ENCODE data around the gene ASB1.

Gene ASB1

GRCh38 chr2:238383743-238384380, 42.9 kb upstream of the ASB1 start:
- Histone ChIP-seq H3K4me3 (no peak overlapping the region), H3K9ac (no peak overlapping the region), H3K9me3 (peaks cover 23% of the 10 kb centered on the region), H3K27ac (no peak overlapping the region), H3K4me1 (peaks cover 20% of the 10 kb centered on the region), H3K4me2 (no peak overlapping the region), H4K20me1 (no peaks in the 10 kb centered on the region), H3K27me3 (no peaks in the 10 kb centered on the region), H3K36me3 (peaks cover 26% of the 10 kb centered on the region)
- no peak for TF ChIP-seq Cebpa-rat (IDR thresholded peaks at IDR 0.05)

GRCh38 chr2:238387332-238387731, 39.4 kb upstream of the ASB1 start:
- Histone ChIP-seq H3K36me3 (peaks cover 17% of the 10 kb centered on the region), H3K9ac (no peak overlapping the region), H3K4me1 (no peaks in the 10 kb centered on the region), H3K27me3 (no peaks in the 10 kb centered on the region), H3K27ac (no peak overlapping the region), H3K4me2 (no peak overlapping the region), H4K20me1 (no peaks in the 10 kb centered on the region), H3K4me3 (no peak overlapping the region), H3K9me3 (peaks cover 19% of the 10 kb centered on the region)
- no peak for TF ChIP-seq Cebpa-rat (IDR thresholded peaks at IDR 0.05)

- Histone ChIP-seq H3K27me3 (no peaks in the 10 kb centered on the region), H3K27ac (no peak overlapping the region), H3K9me3 (peaks cover 8% of the 10 kb centered on the region)
These were observed 37.9 kb upstream of the ASB1 start for GRCh38 chr2:238388794-238389193.

GRCh38 chr2:238389988-238390589, 36.6 kb upstream of the ASB1 start:
- no peak for TF ChIP-seq Cebpa-rat (IDR thresholded peaks at IDR 0.05)
- no peak overlapping the region for H3K4me3 ChIP-seq
- no peaks in the 10 kb centered on the region for H3K27me3 ChIP-seq

More at GRCh38 chr2:238388794-238389193, 37.9 kb upstream of the ASB1 start:
- Histone ChIP-seq H3K4me1 (no peaks in the 10 kb centered on the region), H4K20me1 (no peaks in the 10 kb centered on the region), H3K36me3 (peaks cover 8% of the 10 kb centered on the region; the same call in 1 of the 2 replicates), H3K9ac (no peak overlapping the region), H3K4me2 (no peak overlapping the region), H3K4me3 (no peak overlapping the region)
- TF ChIP-seq Cebpa-rat (IDR thresholded peaks at IDR 0.05): no peak

DNA sequence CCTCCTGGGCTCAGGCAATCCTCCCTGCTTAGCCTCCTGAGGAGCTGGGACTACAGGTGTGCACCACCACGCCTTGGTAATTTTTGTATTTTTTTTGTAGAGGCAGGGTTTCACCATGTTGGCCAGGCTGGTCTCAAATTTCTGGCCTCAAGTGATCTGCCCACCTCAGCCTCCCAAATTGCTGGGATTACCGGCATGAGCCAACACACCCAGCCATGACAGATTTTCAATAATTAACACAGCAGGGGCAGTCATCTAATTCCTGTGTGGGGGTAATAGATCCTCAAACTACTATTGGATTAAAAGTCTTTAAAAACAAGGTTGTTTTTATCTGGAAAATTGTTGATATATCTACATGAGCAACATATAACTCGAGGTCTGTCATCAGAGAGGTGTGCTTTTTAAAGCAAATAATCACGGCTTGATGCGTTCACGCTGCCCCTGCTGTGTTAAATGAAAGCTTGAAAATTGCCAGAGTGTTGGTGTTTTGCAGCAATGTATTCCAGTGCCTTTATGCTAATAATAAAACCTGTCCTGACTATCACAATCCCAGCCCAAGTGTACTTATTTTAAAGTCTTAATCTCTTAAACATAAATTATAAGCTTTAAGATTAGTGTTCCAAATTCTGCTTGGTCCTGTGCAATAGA, 35.6 kb upstream of the ASB1 start:
- no peaks in the 10 kb centered on the region for H3K9me3 ChIP-seq
- TF ChIP-seq Cebpa-rat (IDR thresholded peaks at IDR 0.05): no peak
- H3K27ac ChIP-seq: no peak overlapping the region
- no peak overlapping the region for H3K4me2 ChIP-seq
- H3K9ac ChIP-seq: no peak overlapping the region
- peaks cover 8% of the 10 kb centered on the region; the same call in 1 of the 2 replicates for H3K36me3 ChIP-seq
- H4K20me1 ChIP-seq: no peaks in the 10 kb centered on the region
- H3K4me3 ChIP-seq: no peak overlapping the region
- H3K27me3 ChIP-seq: no peaks in the 10 kb centered on the region
- H3K4me1 ChIP-seq: no peaks in the 10 kb centered on the region

More at GRCh38 chr2:238389988-238390589, 36.6 kb upstream of the ASB1 start:
- H3K9ac ChIP-seq: no peak overlapping the region
- H3K4me2 ChIP-seq: no peak overlapping the region
- no peaks in the 10 kb centered on the region for H4K20me1 ChIP-seq
- H3K36me3 ChIP-seq: peaks cover 8% of the 10 kb centered on the region; the same call in 1 of the 2 replicates
- H3K27ac ChIP-seq: no peak overlapping the region
- no peaks in the 10 kb centered on the region for H3K4me1 ChIP-seq
- no peaks in the 10 kb centered on the region for H3K9me3 ChIP-seq

DNA sequence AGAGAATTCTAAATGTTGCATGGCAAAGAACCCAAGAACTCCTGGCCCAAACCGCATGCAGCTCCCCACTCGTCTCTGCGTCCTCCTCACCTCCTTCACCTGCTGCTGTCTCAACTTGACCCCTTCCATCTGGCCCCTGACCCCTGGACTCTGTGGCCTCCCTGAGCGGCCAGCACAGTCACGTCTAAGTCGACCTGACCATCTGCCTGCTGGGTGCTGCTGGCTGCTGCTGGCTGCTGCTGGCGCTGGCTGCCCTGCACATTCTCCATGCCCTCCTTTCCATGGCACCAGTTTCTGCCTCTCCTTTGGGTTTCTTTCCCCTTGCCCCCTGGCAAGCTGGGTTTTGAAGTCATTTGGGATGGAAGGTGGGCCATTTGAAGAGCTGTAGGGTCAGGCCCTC, 30.1 kb upstream of the ASB1 start:
- no peaks in the 10 kb centered on the region for H3K27me3 ChIP-seq
- H3K9ac ChIP-seq: no peak overlapping the region
- H3K9me3 ChIP-seq: no peaks in the 10 kb centered on the region
- no peak for TF ChIP-seq Cebpa-rat (IDR thresholded peaks at IDR 0.05)
- H3K36me3 ChIP-seq: peaks cover 3% of the 10 kb centered on the region; the same call in 1 of the 2 replicates
- H4K20me1 ChIP-seq: no peaks in the 10 kb centered on the region
- no peak overlapping the region for H3K4me2 ChIP-seq
- no peaks in the 10 kb centered on the region for H3K4me1 ChIP-seq
- no peak overlapping the region for H3K27ac ChIP-seq
- H3K4me3 ChIP-seq: no peak overlapping the region

GRCh38 chr2:238397356-238397755, 29.4 kb upstream of the ASB1 start:
- no peak overlapping the region for H3K4me3 ChIP-seq
- no peak overlapping the region for H3K9ac ChIP-seq
- peaks cover 7% of the 10 kb centered on the region; the same call in 1 of the 2 replicates for H3K36me3 ChIP-seq
- no peaks in the 10 kb centered on the region for H4K20me1 ChIP-seq
- H3K27me3 ChIP-seq: no peaks in the 10 kb centered on the region
- no peaks in the 10 kb centered on the region for H3K9me3 ChIP-seq
- H3K27ac ChIP-seq: no peak overlapping the region
- no peak for TF ChIP-seq Cebpa-rat (IDR thresholded peaks at IDR 0.05)
- H3K4me2 ChIP-seq: no peak overlapping the region
- H3K4me1 ChIP-seq: no peaks in the 10 kb centered on the region

DNA sequence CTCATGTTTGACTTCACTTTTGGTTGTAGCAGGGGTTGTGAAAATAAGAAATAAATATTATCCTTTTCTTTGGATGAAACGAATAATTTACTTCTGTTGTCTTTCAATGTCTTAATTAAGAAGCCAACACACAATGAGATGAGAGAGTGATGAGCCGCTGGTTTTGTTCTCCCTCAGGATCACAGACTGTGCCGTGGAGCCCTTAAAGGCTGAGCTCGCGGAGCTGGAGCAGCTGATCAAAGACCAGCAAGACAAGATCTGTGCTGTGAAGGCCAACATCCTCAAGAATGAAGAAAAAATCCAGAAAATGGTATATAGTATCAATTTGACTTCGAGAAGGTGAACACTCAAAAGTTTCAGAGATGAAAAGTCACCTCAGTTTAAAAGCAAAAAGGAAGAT, 28.1 kb upstream of the ASB1 start:
- H3K4me3 ChIP-seq: no peak overlapping the region
- TF ChIP-seq Cebpa-rat (IDR thresholded peaks at IDR 0.05): no peak
- no peaks in the 10 kb centered on the region for H3K27me3 ChIP-seq
- peaks cover 14% of the 10 kb centered on the region for H3K36me3 ChIP-seq
- H3K4me2 ChIP-seq: no peak overlapping the region
- H3K9ac ChIP-seq: no peak overlapping the region
- no peak overlapping the region for H3K27ac ChIP-seq
- H3K4me1 ChIP-seq: no peaks in the 10 kb centered on the region
- no peaks in the 10 kb centered on the region for H3K9me3 ChIP-seq
- no peaks in the 10 kb centered on the region for H4K20me1 ChIP-seq

GRCh38 chr2:238399094-238399493, 27.6 kb upstream of the ASB1 start:
- no peak for TF ChIP-seq Cebpa-rat (IDR thresholded peaks at IDR 0.05)
- Histone ChIP-seq H3K36me3 (peaks cover 16% of the 10 kb centered on the region), H3K4me2 (no peak overlapping the region), H4K20me1 (no peaks in the 10 kb centered on the region), H3K4me3 (no peak overlapping the region), H3K27me3 (no peaks in the 10 kb centered on the region), H3K27ac (no peak overlapping the region), H3K9ac (no peak overlapping the region), H3K4me1 (no peaks in the 10 kb centered on the region), H3K9me3 (no peaks in the 10 kb centered on the region)

GRCh38 chr2:238401551-238401950, 25.2 kb upstream of the ASB1 start:
- H3K27ac ChIP-seq: no peak overlapping the region
- no peak overlapping the region for H3K9ac ChIP-seq
- no peak for TF ChIP-seq Cebpa-rat (IDR thresholded peaks at IDR 0.05)

More at GRCh38 chr2:238401551-238401950, 25.2 kb upstream of the ASB1 start:
- no peak overlapping the region for H3K4me3 ChIP-seq
- no peaks in the 10 kb centered on the region for H3K27me3 ChIP-seq
- no peaks in the 10 kb centered on the region for H3K9me3 ChIP-seq
- no peak overlapping the region for H3K4me2 ChIP-seq
- H3K4me1 ChIP-seq: peaks cover 7% of the 10 kb centered on the region
- no peaks in the 10 kb centered on the region for H4K20me1 ChIP-seq
- H3K36me3 ChIP-seq: peaks cover 16% of the 10 kb centered on the region

All from BLaER1 (cell line).